Neural progenitor cell (in vitro differentiated cells): ENCODE results near the gene LANCL1. TPM values are rescaled to one million over a fixed set of nuclear protein-coding genes. Genes with fewer than 3 reads are reported as not detected.

Experiments used
- DNase-seq: peaks from one replicate; pipeline ENCODE4 v3.0.0-alpha.2; 2016; ENCODE audit warnings: low spot score
- H2AFZ ChIP-seq: fragments of 200-600 bp; sonication (generic); replicated peaks from 2 replicates; pipeline ENCODE4 v1.6.1; 2016; ENCODE audit warnings: antibody characterized with exemption
- H3F3A ChIP-seq: fragments of 200-600 bp; sonication (generic); 2 replicates; pipeline ENCODE4 v1.6.1; 2016; ENCODE audit warnings: antibody characterized with exemption, low read depth
- H3K27ac ChIP-seq: fragments of 200-600 bp; sonication (generic); 2 replicates; pipeline ENCODE4 v1.5.1; 2016; ENCODE audit warnings: mild to moderate bottlenecking
- H3K27me3 ChIP-seq: fragments of 200-600 bp; sonication (generic); 2 replicates; pipeline ENCODE4 v1.6.1; 2016; ENCODE audit warnings: mild to moderate bottlenecking, moderate library complexity
- H3K36me3 ChIP-seq: fragments of 200-600 bp; sonication (generic); 2 replicates; pipeline ENCODE4 v1.5.1; 2016
- H3K4me1 ChIP-seq: fragments of 200-600 bp; sonication (generic); 2 replicates; pipeline ENCODE4 v1.6.1; 2016; ENCODE audit warnings: mixed run types
- H3K4me2 ChIP-seq: fragments of 200-600 bp; sonication (generic); 2 replicates; pipeline ENCODE4 v1.6.1; 2016
- H3K4me3 ChIP-seq: fragments of 200-600 bp; sonication (generic); 2 replicates; pipeline ENCODE4 v1.5.1; 2016
- H3K79me2 ChIP-seq: fragments of 200-600 bp; sonication (generic); 2 replicates; pipeline ENCODE4 v1.6.1; 2016; ENCODE audit warnings: low read depth
- H3K9ac ChIP-seq: fragments of 200-600 bp; sonication (generic); 2 replicates; pipeline ENCODE4 v1.6.1; 2016
- H3K9me3 ChIP-seq: fragments of 200-600 bp; sonication (generic); 2 replicates; pipeline ENCODE4 v1.5.1; 2016; ENCODE audit warnings: low read depth
- H4K20me1 ChIP-seq: fragments of 200-600 bp; sonication (generic); 2 replicates; pipeline ENCODE4 v1.6.1; 2016; ENCODE audit warnings: low read depth
- H3K27ac Mint-ChIP-seq: 3 replicates; pipeline ENCODE4 v1.8.0; 2021; ENCODE audit warnings: mixed read lengths
- H3K27me3 Mint-ChIP-seq: 2 replicates; pipeline ENCODE4 v1.8.0; 2022; ENCODE audit warnings: low read depth, mild to moderate bottlenecking, inconsistent platforms, moderate library complexity, mixed read lengths; ENCODE audit not compliant: insufficient read depth
- H3K36me3 Mint-ChIP-seq: 3 replicates; pipeline ENCODE4 v1.8.0; 2021; ENCODE audit warnings: mixed read lengths
- H3K4me1 Mint-ChIP-seq: 3 replicates; pipeline ENCODE4 v1.8.0; 2021; ENCODE audit warnings: mixed read lengths
- H3K4me3 Mint-ChIP-seq: 3 replicates; pipeline ENCODE4 v1.8.0; 2021; ENCODE audit warnings: mild to moderate bottlenecking, moderate library complexity, mixed read lengths
- H3K9me3 Mint-ChIP-seq: 3 replicates; pipeline ENCODE4 v1.8.0; 2020; ENCODE audit warnings: mixed read lengths
- EZH2 ChIP-seq: fragments of 200-600 bp; sonication (generic); IDR thresholded peaks from 2 replicates; pipeline ENCODE4 v1.6.1; 2017; ENCODE audit warnings: antibody characterized with exemption, mild to moderate bottlenecking, moderate library complexity
- EZH2phosphoT487 ChIP-seq: fragments of 200-600 bp; sonication (generic); IDR thresholded peaks from 2 replicates; pipeline ENCODE4 v1.6.1; 2017; ENCODE audit warnings: antibody characterized with exemption
- total RNA-seq: library from RNA; depleted of rRNA; stranded (reverse); fragments of >200 nt; gene quantifications from 2 replicates; pipeline ENCODE4 v1.2.3, GENCODE V29; 2015; ENCODE audit warnings: low replicate concordance
- TF ChIP-seq, protein P1 (sequence below): fragments of 200-600 bp; sonication (generic); IDR thresholded peaks from 2 replicates; pipeline ENCODE4 v1.5.1; 2017; ENCODE audit warnings: antibody characterized with exemption, mild to moderate bottlenecking

The LANCL1 gene
- total RNA-seq, 1 donor from 2014 or later: 122 TPM

DNA sequence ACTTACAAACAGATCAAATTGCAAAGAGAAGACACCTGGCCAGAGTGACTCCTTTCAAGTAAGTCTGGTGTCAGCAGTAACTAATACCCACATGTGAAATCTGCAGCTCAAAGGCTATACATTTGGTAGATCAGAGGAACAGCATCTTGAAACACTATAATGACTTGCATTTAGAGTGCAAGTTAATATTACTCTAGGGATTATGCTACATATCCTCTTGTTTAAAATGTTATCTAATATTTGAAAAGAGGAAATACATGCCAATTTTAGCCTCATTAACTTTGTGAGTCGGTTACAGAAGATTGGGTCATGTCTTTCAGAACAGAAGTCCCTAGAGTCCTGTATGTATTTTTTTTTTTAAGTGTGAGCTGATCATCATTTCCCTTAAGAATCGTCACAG lies 15.2 kb downstream of the LANCL1 start:
- Histone ChIP-seq H3F3A (no peaks in the 10 kb centered on the region), H4K20me1 (no peaks in the 10 kb centered on the region), H3K4me2 (no peak overlapping the region), H3K9ac (no peak overlapping the region), H2AFZ (no peak overlapping the region), H3K27me3 (no peaks in the 10 kb centered on the region), H3K4me3 (no peak overlapping the region), H3K36me3 (peaks cover 6% of the 10 kb centered on the region), H3K9me3 (no peaks in the 10 kb centered on the region), H3K79me2 (no peaks in the 10 kb centered on the region), H3K4me1 (no peaks in the 10 kb centered on the region), H3K27ac (no peak overlapping the region)
- TF ChIP-seq, protein P1, sequence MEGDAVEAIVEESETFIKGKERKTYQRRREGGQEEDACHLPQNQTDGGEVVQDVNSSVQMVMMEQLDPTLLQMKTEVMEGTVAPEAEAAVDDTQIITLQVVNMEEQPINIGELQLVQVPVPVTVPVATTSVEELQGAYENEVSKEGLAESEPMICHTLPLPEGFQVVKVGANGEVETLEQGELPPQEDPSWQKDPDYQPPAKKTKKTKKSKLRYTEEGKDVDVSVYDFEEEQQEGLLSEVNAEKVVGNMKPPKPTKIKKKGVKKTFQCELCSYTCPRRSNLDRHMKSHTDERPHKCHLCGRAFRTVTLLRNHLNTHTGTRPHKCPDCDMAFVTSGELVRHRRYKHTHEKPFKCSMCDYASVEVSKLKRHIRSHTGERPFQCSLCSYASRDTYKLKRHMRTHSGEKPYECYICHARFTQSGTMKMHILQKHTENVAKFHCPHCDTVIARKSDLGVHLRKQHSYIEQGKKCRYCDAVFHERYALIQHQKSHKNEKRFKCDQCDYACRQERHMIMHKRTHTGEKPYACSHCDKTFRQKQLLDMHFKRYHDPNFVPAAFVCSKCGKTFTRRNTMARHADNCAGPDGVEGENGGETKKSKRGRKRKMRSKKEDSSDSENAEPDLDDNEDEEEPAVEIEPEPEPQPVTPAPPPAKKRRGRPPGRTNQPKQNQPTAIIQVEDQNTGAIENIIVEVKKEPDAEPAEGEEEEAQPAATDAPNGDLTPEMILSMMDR: no peak
- no peak for TF ChIP-seq EZH2
- no peak for TF ChIP-seq EZH2phosphoT487
- H3K4me1 Mint-ChIP-seq: no peaks in the 10 kb centered on the region
- no peak overlapping the region for H3K27ac Mint-ChIP-seq
- H3K9me3 Mint-ChIP-seq: no peaks in the 10 kb centered on the region
- H3K4me3 Mint-ChIP-seq: no peak overlapping the region
- H3K36me3 Mint-ChIP-seq: peaks cover 34% of the 10 kb centered on the region
- no peak for DNase-seq
- peaks cover under 1% of the 10 kb centered on the region for H3K27me3 Mint-ChIP-seq

GRCh38 chr2:210460322-210461227 lies 16.0 kb downstream of the LANCL1 start:
- Histone ChIP-seq H3F3A (no peaks in the 10 kb centered on the region), H3K27ac (no peak overlapping the region), H3K36me3 (peaks cover 6% of the 10 kb centered on the region), H3K79me2 (no peaks in the 10 kb centered on the region), H4K20me1 (no peaks in the 10 kb centered on the region), H3K4me1 (no peaks in the 10 kb centered on the region), H3K9ac (no peak overlapping the region), H3K4me3 (no peak overlapping the region), H3K4me2 (no peak overlapping the region), H3K27me3 (no peaks in the 10 kb centered on the region), H3K9me3 (no peaks in the 10 kb centered on the region), H2AFZ (no peak overlapping the region)
- no peak for DNase-seq
- H3K27me3 Mint-ChIP-seq: no peaks in the 10 kb centered on the region
- H3K4me1 Mint-ChIP-seq: no peaks in the 10 kb centered on the region
- no peak overlapping the region for H3K4me3 Mint-ChIP-seq
- H3K36me3 Mint-ChIP-seq: peaks cover 28% of the 10 kb centered on the region
- no peaks in the 10 kb centered on the region for H3K9me3 Mint-ChIP-seq
- TF ChIP-seq EZH2 (no peak), EZH2phosphoT487 (no peak)
- TF ChIP-seq, protein P1: no peak
- no peak overlapping the region for H3K27ac Mint-ChIP-seq

DNA sequence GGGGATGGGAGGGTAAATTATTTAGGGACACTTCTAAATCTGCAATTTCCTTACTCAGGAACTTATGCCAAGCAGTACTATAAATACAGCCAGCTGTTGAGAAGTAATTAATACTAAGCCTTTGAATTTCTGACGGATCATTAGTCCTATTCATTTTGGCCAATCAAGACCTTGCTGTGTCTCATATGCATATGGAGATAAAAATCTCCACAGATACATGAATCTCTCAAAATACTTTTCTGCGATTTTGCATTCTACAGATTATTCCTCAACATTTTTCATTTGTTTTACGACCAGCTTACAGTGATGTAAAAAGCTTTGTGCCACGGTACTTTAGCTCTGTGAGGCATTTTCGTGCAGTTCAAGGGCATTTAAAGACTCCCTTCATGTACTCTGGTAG lies 16.7 kb downstream of the LANCL1 start:
- Histone ChIP-seq H4K20me1 (no peaks in the 10 kb centered on the region), H3K9me3 (no peaks in the 10 kb centered on the region), H3K9ac (no peak overlapping the region), H3K79me2 (no peaks in the 10 kb centered on the region), H3K36me3 (peaks cover 11% of the 10 kb centered on the region), H3K27ac (no peak overlapping the region), H3K4me2 (no peak overlapping the region), H3K27me3 (no peaks in the 10 kb centered on the region), H3K4me3 (no peak overlapping the region), H3K4me1 (no peaks in the 10 kb centered on the region), H3F3A (no peaks in the 10 kb centered on the region), H2AFZ (no peak overlapping the region)
- H3K36me3 Mint-ChIP-seq: peaks cover 24% of the 10 kb centered on the region
- H3K27ac Mint-ChIP-seq: no peak overlapping the region
- H3K4me1 Mint-ChIP-seq: no peaks in the 10 kb centered on the region
- H3K4me3 Mint-ChIP-seq: no peak overlapping the region
- no peaks in the 10 kb centered on the region for H3K9me3 Mint-ChIP-seq
- DNase-seq: no peak
- no peak for TF ChIP-seq EZH2phosphoT487
- TF ChIP-seq EZH2: no peak
- TF ChIP-seq, protein P1: no peak
- no peaks in the 10 kb centered on the region for H3K27me3 Mint-ChIP-seq
